OCI-LY3 (cell line): ENCODE data around the gene TIMM13.

Experiments used
- CTCF ChIP-seq: fragments of 200-600, 300-600 bp; sonication (generic); IDR thresholded peaks from 2 replicates; pipeline ENCODE4 v1.5.1; 2014; ENCODE audit warnings: antibody characterized with exemption, low read length, low read depth
- EZH2phosphoT487 ChIP-seq: fragments of 200-600 bp; shearing (Covaris generic); IDR thresholded peaks from 2 replicates; pipeline ENCODE4 v1.6.1; 2018; ENCODE audit warnings: antibody characterized with exemption, mixed run types, low read depth

- no peak for TF ChIP-seq CTCF
- TF ChIP-seq EZH2phosphoT487, result no peak
Observed at GRCh38 chr19:2410023-2410422, 17.4 kb downstream of the TIMM13 start.
